Body of pancreas (tissue), 4 donors: ENCODE data around the gene CHST14. TPM values are rescaled to one million over a fixed set of nuclear protein-coding genes. Genes with fewer than 3 reads are reported as not detected.

Experiments
- ATAC-seq: fragments of 150-250 bp; one replicate; pipeline ENCODE4 v1.9.1; 2016
- DNase-seq, 4 donors: peaks; one replicate each; pipeline ENCODE4 v3.0.0-alpha.2; 2019
- H3K27ac ChIP-seq, 4 donors: fragments of 200-600 bp; sonication (generic); 1 replicate in 3 of 4; 2 replicates in 1 of 4; pipeline versions ENCODE4 v1.5.1 to v1.6.1; 2016 to 2019; ENCODE audit warnings: mild to moderate bottlenecking in 1 of 4, mixed read lengths in 1 of 4, moderate library complexity in 1 of 4
- H3K27me3 ChIP-seq, 2 donors: fragments of 200-600 bp; sonication (generic); one replicate each; pipeline ENCODE4 v1.6.0; 2016; ENCODE audit warnings: mild to moderate bottlenecking in 1 of 2
- H3K36me3 ChIP-seq, 2 donors: fragments of 200-600 bp; sonication (generic); replicated peaks in 1 of 2; 2 replicates each; pipeline ENCODE4 v1.5.1; 2016; ENCODE audit warnings: low read depth in 2 of 2; ENCODE audit not compliant: insufficient read depth in 1 of 2
- H3K4me1 ChIP-seq: fragments of 200-600 bp; sonication (generic); one replicate; pipeline ENCODE4 v1.6.0; 2016
- H3K4me3 ChIP-seq, 2 donors: fragments of 200-600 bp; sonication (generic); 1 replicate in 1 of 2; 2 replicates in 1 of 2; pipeline ENCODE4 v1.5.1; 2016 to 2019
- H3K9me3 ChIP-seq, 3 donors: fragments of 200-600 bp; sonication (generic); 1 replicate in 2 of 3; 2 replicates in 1 of 3; pipeline ENCODE4 v1.5.1; 2016
- POLR2A ChIP-seq, 3 donors: fragments of 450-650 bp; IDR thresholded peaks; one replicate each; pipeline ENCODE4 v1.6.1; 2016; ENCODE audit warnings: antibody characterized with exemption in 3 of 3, mild to moderate bottlenecking in 2 of 3
- WGBS, 2 donors: methylation state at CpG; one replicate each; pipeline ENCODE4 v1.1.5; 2017; 5-methylcytosine and 5-hydroxymethylcytosine counted together
- intact Hi-C: fragments of 100-400 bp; cut with DNase I; formaldehyde crosslinking; loops from one replicate; pipeline ENCODE4 v1.15.1; 2023
- total RNA-seq, 2 donors: library from RNA; depleted of rRNA; stranded (reverse); fragments of >200 nt; gene quantifications; one replicate each; pipeline ENCODE4 v1.1.0, GENCODE V29; 2016
- TF ChIP-seq, protein P1 (sequence below), 7 experiments: fragments of 450-650 bp in 4 of 7; fragments of 200-600 bp in 3 of 7; sonication (generic) in 3 of 7; IDR thresholded peaks; one replicate each; pipeline ENCODE4 v1.5.1; 2016 to 2019; ENCODE audit warnings: antibody characterized with exemption in 7 of 7

Gene CHST14
- total RNA-seq, 2 donors from 2014 or later, result 4.7 to 8.6 TPM

DNA sequence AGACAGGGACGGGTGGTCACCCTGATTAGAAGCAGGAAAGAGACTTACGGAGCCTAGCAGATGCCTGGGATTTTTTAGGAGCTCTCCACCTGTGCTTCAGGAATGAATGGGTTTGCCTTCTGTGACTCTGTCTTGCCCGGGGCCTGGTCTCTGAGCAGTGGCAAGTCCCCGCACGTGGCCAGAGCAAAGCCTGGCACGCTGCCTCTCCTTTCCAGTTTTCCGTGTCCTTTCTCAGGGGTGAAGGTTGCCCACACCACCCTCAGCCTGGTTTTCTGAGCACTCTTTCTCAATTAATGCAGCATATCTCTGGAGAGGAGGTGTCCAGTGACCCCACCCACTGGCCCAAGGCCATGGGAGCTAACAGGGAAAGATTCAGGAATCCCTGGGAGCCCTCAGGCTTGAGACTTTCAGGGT, 14.5 kb upstream of the CHST14 start:
- 10 to 11% methylated on average over 6 to 7 of the region's 7 CpGs for WGBS, 2 donors
- H3K36me3 ChIP-seq, result no peaks in the 10 kb centered on the region
- no peak overlapping the region for H3K4me3 ChIP-seq
- intact Hi-C loops, result no loop called here
- peaks cover 50% of the 10 kb centered on the region for H3K4me1 ChIP-seq
- H3K9me3 ChIP-seq, result no peaks in the 10 kb centered on the region
- peak overlapping the region in 3 of 4 donors; percentile 2 to 51 (median 24) for H3K27ac ChIP-seq
- TF ChIP-seq, protein P1, sequence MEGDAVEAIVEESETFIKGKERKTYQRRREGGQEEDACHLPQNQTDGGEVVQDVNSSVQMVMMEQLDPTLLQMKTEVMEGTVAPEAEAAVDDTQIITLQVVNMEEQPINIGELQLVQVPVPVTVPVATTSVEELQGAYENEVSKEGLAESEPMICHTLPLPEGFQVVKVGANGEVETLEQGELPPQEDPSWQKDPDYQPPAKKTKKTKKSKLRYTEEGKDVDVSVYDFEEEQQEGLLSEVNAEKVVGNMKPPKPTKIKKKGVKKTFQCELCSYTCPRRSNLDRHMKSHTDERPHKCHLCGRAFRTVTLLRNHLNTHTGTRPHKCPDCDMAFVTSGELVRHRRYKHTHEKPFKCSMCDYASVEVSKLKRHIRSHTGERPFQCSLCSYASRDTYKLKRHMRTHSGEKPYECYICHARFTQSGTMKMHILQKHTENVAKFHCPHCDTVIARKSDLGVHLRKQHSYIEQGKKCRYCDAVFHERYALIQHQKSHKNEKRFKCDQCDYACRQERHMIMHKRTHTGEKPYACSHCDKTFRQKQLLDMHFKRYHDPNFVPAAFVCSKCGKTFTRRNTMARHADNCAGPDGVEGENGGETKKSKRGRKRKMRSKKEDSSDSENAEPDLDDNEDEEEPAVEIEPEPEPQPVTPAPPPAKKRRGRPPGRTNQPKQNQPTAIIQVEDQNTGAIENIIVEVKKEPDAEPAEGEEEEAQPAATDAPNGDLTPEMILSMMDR (IDR thresholded peaks at IDR 0.05), result no peak
- TF ChIP-seq POLR2A (IDR thresholded peaks at IDR 0.05), result no peak
- DNase-seq (peak; percentile 52 to 80 (median 68)), ATAC-seq (peak; percentile 60)
- H3K27me3 ChIP-seq, result no peaks in the 10 kb centered on the region

DNA sequence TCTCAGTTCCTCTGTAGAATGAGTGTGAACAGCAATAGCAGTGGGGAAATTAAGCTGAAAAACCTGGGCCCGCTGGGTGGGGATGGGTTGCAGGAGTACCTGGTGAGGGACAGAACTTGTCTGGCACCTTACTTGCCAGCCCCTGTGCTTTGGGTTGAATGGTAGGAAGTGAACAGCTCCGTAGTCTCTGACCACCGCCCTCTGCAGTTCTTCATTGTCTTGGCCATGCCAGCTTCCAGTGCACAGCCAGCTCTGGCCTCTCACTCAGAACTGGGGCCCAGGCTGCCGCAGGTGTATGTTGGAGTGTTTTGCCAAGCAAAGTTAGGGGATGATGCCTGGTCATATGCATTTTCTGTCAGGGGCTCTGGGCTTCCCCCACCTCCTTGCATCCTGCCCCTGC, 14.0 kb upstream of the CHST14 start:
- ATAC-seq, result no peak
- intact Hi-C loops, result no loop called here
- Histone ChIP-seq H3K36me3 (no peaks in the 10 kb centered on the region), H3K27me3 (no peaks in the 10 kb centered on the region), H3K9me3 (no peaks in the 10 kb centered on the region), H3K27ac (peak overlapping the region in 2 of 4 donors; percentile 24 to 51), H3K4me1 (peaks cover 46% of the 10 kb centered on the region), H3K4me3 (no peak overlapping the region)
- TF ChIP-seq POLR2A (IDR thresholded peaks at IDR 0.05), result no peak
- TF ChIP-seq, protein P1 (IDR thresholded peaks at IDR 0.05), result no peak
- WGBS, 2 donors, result 26 to 47% methylated on average over 4 of the region's 4 CpGs
- DNase-seq, result no peak

DNA sequence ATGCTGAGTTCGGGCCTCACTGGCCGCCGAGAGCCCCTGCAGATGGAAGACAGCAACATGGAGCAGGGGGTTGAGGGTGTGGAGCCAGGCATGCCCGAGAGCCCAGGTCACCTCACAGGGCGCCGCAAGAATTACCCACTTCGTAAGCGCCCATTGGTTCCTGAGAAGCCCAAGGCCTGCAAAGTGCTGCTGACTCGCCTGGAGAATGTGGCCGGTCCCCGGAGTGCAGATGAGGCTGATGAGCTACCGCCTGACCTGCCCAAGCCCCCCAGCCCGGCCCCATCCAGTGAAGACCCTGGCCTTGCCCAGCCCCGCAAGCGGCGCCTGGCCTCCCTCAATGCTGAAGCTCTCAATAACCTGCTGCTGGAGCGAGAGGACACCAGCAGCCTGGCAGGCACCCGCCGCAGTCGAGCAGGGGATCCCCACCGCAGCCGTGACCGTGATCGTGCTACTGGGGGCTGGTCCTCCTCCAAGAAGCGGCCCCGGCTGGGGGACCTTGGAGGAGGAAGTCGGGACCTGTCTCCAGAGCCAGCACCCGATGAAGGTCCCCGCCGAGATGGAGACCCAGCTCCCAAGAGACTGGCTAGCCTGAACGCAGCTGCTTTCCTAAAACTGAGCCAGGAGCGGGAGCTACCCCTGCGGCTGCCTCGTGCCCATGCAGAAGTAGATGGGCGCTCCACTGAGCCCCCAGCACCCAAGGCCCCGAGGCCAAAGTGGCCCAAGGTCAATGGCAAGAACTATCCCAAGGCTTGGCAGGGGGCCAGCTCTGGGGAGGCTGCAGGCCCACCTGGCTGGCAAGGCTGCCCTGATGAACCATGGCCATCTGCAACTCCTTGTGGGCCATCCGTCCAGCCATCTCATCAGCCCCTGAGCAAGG, 12.1 kb upstream of the CHST14 start:
- Histone ChIP-seq H3K36me3 (peaks cover 0 to 3% of the 10 kb centered on the region in 2 donors), H3K4me3 (no peak overlapping the region), H3K9me3 (no peaks in the 10 kb centered on the region), H3K27me3 (no peaks in the 10 kb centered on the region), H3K4me1 (peaks cover 29% of the 10 kb centered on the region), H3K27ac (no peak overlapping the region)
- no peak for DNase-seq
- TF ChIP-seq, protein P1 (IDR thresholded peaks at IDR 0.05), result no peak
- TF ChIP-seq POLR2A (IDR thresholded peaks at IDR 0.05), result no peak
- WGBS, 2 donors, result 90 to 93% methylated on average over 2 to 20 of the region's 37 CpGs
- intact Hi-C loops, result no loop called here
- ATAC-seq, result no peak

DNA sequence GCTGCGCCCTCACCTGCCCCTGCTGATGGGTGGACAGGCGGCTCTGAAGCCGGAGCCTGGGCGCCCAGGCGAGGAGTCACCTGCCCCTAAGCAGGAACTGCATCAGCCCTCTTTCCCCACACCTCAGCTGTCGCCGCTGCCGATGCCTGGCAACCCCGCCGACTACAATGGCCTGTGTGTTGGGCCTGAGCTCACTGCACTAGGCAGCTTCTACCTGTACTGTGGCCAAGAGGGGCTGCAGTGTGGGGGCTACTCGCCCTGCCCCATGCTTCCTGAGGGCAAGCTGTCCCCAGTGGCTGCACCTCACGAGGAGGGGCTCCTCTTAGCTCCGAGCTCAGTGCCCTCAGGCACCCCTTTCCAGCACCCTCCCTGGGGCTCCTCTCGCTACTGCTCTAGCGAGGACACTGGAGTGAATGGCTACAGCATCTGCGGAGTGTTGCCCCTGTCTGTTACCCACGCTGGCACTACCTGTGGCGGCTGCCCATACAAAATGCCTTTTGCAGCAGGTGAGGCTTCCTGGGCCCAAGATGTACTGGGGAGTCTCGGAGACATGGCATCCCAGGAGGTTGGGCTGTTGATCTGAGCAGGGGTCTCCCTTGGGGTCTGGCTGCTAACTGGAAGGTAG, 11.3 kb upstream of the CHST14 start:
- Histone ChIP-seq H3K36me3 (peaks cover 0 to 6% of the 10 kb centered on the region in 2 donors), H3K9me3 (no peaks in the 10 kb centered on the region), H3K4me1 (peaks cover 28% of the 10 kb centered on the region), H3K27me3 (no peaks in the 10 kb centered on the region), H3K4me3 (no peak overlapping the region), H3K27ac (no peak overlapping the region)
- WGBS, 2 donors, result 90 to 97% methylated on average over 2 to 17 of the region's 19 CpGs
- TF ChIP-seq, protein P1 (IDR thresholded peaks at IDR 0.05), result no peak
- no peak for TF ChIP-seq POLR2A (IDR thresholded peaks at IDR 0.05)
- ATAC-seq, result no peak
- no peak for DNase-seq
- intact Hi-C loops, result no loop called here
